Neural crest cell (in vitro differentiated cells): ENCODE results near the gene HSD17B3. TPM values are rescaled to one million over a fixed set of nuclear protein-coding genes. Genes with fewer than 3 reads are reported as not detected.
"Not testable (repeated sequence)": the region's sequence is repeated elsewhere in the genome, so short reads cannot be mapped to it uniquely, and the experiment has no call there.

Source experiments
- DNase-seq: peaks from one replicate; pipeline ENCODE4 v3.0.0; 2021; ENCODE audit warnings: low read depth, mixed read lengths, low spot score
- H3K27ac Mint-ChIP-seq: one replicate; pipeline ENCODE4 v1.8.0; 2021; ENCODE audit warnings: mild to moderate bottlenecking, mixed read lengths; ENCODE audit not compliant: unreplicated experiment
- H3K27me3 Mint-ChIP-seq: 2 replicates; pipeline ENCODE4 v1.8.0; 2021; ENCODE audit warnings: low read depth, mild to moderate bottlenecking, mixed read lengths
- H3K36me3 Mint-ChIP-seq: 2 replicates; pipeline ENCODE4 v1.8.0; 2021; ENCODE audit warnings: low read depth, mild to moderate bottlenecking, mixed read lengths
- H3K4me1 Mint-ChIP-seq: 2 replicates; pipeline ENCODE4 v1.8.0; 2021; ENCODE audit warnings: mixed read lengths
- H3K4me3 Mint-ChIP-seq: one replicate; pipeline ENCODE4 v1.8.0; 2021; ENCODE audit warnings: mild to moderate bottlenecking, mixed read lengths
- H3K9me3 Mint-ChIP-seq: 2 replicates; pipeline ENCODE4 v1.8.0; 2021; ENCODE audit warnings: mixed read lengths
- total RNA-seq: library from RNA; stranded (reverse); gene quantifications from 2 replicates; pipeline ENCODE4 v1.2.1, GENCODE V29; 2021
- TF ChIP-seq, protein P1 (sequence below): fragments of 200-600 bp; sonication (generic); conservative IDR thresholded peaks from 2 replicates; pipeline ENCODE4 v1.5.0; 2021; ENCODE audit warnings: antibody characterized with exemption, mild to moderate bottlenecking

HSD17B3 gene
- total RNA-seq, 1 donor from 2014 or later = not detected

DNA sequence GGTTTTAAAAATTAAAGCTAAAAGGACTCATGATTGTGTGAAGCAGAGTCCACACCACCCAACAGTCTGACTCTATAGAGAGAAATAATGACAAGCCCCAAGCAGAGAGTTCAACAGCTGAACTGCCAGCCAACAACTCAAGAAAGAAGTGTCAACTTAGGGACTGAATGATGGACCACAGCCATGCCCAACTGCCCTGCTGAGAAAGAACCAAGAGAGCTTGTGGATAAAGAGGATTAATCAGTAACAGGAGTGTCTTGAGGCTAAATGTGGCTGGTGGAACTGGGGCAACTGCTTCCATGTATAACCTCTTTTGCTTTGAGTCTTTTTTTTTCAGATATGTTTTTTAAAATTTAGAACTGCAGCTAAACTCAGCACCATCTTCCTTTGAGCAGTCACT lies 109.3 kb downstream of the HSD17B3 start:
- Mint-ChIP-seq H3K4me1 (no peaks in the 10 kb centered on the region), H3K4me3 (no peak overlapping the region), H3K9me3 (peaks cover 5% of the 10 kb centered on the region), H3K36me3 (peaks cover 4% of the 10 kb centered on the region), H3K27ac (no peak overlapping the region), H3K27me3 (peaks cover 6% of the 10 kb centered on the region)
- TF ChIP-seq, protein P1, sequence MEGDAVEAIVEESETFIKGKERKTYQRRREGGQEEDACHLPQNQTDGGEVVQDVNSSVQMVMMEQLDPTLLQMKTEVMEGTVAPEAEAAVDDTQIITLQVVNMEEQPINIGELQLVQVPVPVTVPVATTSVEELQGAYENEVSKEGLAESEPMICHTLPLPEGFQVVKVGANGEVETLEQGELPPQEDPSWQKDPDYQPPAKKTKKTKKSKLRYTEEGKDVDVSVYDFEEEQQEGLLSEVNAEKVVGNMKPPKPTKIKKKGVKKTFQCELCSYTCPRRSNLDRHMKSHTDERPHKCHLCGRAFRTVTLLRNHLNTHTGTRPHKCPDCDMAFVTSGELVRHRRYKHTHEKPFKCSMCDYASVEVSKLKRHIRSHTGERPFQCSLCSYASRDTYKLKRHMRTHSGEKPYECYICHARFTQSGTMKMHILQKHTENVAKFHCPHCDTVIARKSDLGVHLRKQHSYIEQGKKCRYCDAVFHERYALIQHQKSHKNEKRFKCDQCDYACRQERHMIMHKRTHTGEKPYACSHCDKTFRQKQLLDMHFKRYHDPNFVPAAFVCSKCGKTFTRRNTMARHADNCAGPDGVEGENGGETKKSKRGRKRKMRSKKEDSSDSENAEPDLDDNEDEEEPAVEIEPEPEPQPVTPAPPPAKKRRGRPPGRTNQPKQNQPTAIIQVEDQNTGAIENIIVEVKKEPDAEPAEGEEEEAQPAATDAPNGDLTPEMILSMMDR = no peak
- no peak for DNase-seq

GRCh38 chr9:96189995-96190394 lies 112.0 kb downstream of the HSD17B3 start:
- DNase-seq = no peak
- peaks cover 4% of the 10 kb centered on the region for H3K36me3 Mint-ChIP-seq
- peaks cover 16% of the 10 kb centered on the region for H3K4me1 Mint-ChIP-seq
- H3K9me3 Mint-ChIP-seq = peaks cover 5% of the 10 kb centered on the region
- H3K4me3 Mint-ChIP-seq = no peak overlapping the region
- H3K27me3 Mint-ChIP-seq = peaks cover 23% of the 10 kb centered on the region
- H3K27ac Mint-ChIP-seq = no peak overlapping the region
- TF ChIP-seq, protein P1 = no peak

DNA sequence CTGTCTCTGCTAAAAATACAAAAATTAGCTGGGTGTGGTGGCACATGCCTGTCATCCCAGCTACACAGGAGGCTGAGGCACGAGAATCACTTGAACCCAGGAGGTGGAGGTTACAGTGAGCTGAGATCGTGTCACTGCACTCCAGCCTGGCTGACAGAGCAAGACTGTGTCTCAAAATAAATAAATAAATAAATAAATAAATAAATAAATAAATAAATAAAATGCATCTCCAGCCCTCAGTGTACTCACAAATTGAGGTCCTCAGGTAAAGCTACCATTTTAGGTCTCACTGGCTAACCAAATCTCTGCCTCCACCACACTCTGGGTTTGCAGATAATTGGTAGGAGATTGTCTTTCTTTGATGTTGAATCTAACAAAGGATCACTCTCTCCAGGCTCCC lies 112.4 kb downstream of the HSD17B3 start:
- DNase-seq, H3K27ac Mint-ChIP-seq, H3K36me3 Mint-ChIP-seq, H3K4me3 Mint-ChIP-seq, H3K9me3 Mint-ChIP-seq: not testable (repeated sequence)
- H3K4me1 Mint-ChIP-seq = peaks cover 16% of the 10 kb centered on the region
- H3K27me3 Mint-ChIP-seq = peaks cover 25% of the 10 kb centered on the region

DNA sequence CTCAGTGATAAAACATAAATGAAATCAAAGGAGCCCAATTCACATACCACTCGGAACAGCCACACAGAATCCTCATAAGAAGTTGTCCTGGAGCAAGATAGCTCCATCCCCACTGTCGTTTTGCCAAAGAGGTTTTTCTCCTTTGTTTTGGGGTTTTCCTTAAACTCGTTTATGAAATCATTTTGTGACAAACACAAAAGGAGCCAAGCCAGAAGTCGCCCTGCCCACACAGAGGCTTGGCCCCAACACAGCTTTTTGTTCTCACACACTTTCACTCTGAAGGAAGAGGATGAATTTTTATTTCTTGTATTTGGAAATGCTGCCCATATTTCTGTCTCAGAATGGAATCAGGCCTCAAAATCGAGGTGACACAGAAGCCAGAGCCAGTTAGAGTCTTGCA lies 113.4 kb downstream of the HSD17B3 start:
- Mint-ChIP-seq H3K4me3 (no peak overlapping the region), H3K9me3 (peaks cover 5% of the 10 kb centered on the region), H3K27ac (no peak overlapping the region), H3K4me1 (peaks cover 16% of the 10 kb centered on the region), H3K36me3 (peaks cover 4% of the 10 kb centered on the region), H3K27me3 (peaks cover 34% of the 10 kb centered on the region)
- TF ChIP-seq, protein P1 = no peak
- DNase-seq = no peak

- TF ChIP-seq, protein P1 = no peak
- H3K4me3 Mint-ChIP-seq = no peak overlapping the region
- peaks cover 4% of the 10 kb centered on the region for H3K36me3 Mint-ChIP-seq
- DNase-seq = no peak
- peaks cover 5% of the 10 kb centered on the region for H3K9me3 Mint-ChIP-seq
- H3K27me3 Mint-ChIP-seq = peaks cover 44% of the 10 kb centered on the region
- H3K27ac Mint-ChIP-seq = no peak overlapping the region
- peaks cover 21% of the 10 kb centered on the region for H3K4me1 Mint-ChIP-seq
Measured at GRCh38 chr9:96187151-96187555, 114.8 kb downstream of the HSD17B3 start.

GRCh38 chr9:96186591-96187011 lies 115.4 kb downstream of the HSD17B3 start:
- H3K36me3 Mint-ChIP-seq = peaks cover 4% of the 10 kb centered on the region
- DNase-seq = peak; percentile 27
- H3K27me3 Mint-ChIP-seq = peaks cover 44% of the 10 kb centered on the region
- no peak overlapping the region for H3K27ac Mint-ChIP-seq
- H3K9me3 Mint-ChIP-seq = peaks cover 5% of the 10 kb centered on the region
- peaks cover 21% of the 10 kb centered on the region for H3K4me1 Mint-ChIP-seq
- H3K4me3 Mint-ChIP-seq = no peak overlapping the region
- TF ChIP-seq, protein P1 = no peak
